GM18867 (cell line): ENCODE results near the gene MSRB1.
A peak's percentile ranks its signal among the peaks of the same experiment; 100 is the strongest.
"Not testable (repeated sequence)": the region's sequence is repeated elsewhere in the genome, so short reads cannot be mapped to it uniquely, and the experiment has no call there.

ENCODE experiments used
- ATAC-seq: cut with Tn5 transposase; IDR thresholded peaks from one replicate; pipeline ENCODE4 v1.9.1; 2021; ENCODE audit warnings: mild to moderate bottlenecking, moderate library complexity; ENCODE audit not compliant: unreplicated experiment

Gene MSRB1

DNA sequence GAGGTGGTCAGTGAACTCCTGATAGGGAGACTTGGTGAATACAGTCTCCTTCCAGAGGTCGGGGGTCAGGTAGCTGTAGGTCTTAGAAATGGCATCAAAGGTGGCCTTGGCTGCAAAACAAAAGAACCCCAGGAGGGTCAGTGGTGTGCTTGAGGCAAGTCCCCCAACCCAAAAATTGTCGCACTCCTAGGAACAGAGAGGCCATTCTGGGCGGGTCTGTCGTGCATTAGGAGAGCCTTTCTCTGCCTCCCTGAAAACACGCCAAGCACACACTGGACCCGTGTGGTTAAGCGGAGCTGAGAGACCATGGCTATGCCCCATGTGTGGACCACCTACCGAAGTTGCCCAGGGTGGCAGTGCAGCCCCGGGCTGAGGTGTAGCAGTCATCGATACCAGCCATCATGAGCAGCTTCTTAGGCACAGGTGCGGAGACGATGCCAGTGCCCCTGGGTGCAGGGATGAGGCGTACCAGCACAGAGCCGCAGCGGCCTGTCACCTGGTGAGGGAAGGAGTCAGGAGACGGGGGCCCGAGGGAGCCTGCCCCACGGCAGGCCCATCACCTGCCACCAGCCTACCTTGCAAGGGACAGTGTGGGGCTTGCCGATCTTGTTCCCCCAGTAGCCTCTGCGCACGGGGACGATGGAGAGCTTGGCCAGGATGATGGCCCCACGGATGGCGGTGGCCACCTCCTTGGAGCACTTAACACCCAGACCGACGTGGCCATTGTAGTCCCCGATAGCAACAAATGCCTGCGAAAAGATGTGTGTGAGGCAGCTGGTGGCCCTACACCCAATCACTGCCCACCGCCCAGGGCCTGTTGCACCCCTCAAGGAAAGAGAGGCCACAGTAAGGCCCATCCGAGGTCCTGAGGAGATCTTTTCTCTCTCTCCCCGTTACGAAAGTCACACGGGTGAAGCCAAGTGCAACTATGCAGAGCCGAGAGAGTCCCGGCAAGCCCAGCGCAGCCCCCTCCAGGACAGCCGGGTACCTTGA is 19.5 kb upstream of the MSRB1 start:
- ATAC-seq: not testable (repeated sequence)

DNA sequence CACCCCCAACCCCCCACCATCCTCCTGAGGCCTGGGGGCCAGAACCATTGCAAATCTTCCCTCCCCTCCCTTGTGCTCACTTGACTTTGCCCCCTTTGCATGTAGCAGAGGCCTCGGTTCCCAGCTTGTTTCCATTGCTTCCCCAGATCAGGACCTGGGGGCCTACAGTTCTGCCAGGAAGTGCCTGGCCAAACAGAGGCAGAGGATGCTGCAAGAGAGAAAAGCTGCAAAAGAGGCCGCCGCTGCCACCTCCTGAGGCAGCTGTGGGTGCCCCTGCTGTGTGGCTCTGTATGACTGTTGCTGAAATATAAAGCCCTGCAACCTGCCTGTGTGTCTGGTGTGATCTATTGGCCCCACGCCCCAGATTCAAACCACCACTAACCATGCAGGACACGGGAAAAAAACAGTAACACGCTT is 18.7 kb upstream of the MSRB1 start:
- ATAC-seq: no peak

DNA sequence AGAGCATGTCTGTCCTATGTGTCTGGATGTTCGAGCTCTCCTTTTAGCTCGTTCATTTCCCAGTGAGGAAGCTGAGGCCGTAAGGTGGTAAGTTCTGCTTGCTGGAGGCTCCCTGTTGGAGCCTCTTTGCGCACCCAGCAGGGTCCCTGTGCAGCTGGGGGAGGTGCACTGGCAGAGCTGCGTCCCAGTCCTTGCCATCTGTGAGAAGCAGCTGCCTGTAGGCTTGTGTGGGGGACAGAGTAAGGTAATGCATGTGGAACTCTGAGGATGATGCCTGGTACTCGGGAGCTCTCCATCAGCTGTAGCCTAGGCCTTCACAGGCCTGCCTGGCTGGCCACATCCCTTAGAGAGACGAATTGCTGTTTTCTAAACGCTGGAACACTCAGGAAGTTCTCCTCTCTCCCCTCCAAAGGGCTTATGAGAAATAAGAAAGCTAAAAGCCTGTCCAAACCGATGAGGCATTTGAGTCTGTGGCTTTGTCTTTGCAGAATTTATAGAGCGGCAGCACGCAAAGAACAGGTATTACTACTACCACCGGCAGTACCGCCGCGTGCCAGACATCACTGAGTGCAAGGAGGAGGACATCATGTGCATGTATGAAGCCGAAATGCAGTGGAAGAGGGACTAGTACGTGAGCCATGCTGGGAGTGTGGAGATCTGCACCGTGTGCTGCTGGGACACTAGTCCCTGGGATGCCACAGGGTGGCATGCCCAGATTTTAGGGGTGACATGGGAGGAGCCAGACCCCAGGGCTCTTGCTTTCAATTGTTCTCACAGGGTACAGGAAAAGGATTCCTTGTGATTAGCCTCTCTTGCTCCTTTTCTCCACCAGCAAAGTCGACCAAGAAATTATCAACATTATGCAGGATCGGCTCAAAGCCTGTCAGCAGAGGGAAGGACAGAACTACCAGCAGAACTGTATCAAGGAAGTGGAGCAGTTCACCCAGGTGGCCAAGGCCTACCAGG is 17.9 kb upstream of the MSRB1 start:
- no peak for ATAC-seq

DNA sequence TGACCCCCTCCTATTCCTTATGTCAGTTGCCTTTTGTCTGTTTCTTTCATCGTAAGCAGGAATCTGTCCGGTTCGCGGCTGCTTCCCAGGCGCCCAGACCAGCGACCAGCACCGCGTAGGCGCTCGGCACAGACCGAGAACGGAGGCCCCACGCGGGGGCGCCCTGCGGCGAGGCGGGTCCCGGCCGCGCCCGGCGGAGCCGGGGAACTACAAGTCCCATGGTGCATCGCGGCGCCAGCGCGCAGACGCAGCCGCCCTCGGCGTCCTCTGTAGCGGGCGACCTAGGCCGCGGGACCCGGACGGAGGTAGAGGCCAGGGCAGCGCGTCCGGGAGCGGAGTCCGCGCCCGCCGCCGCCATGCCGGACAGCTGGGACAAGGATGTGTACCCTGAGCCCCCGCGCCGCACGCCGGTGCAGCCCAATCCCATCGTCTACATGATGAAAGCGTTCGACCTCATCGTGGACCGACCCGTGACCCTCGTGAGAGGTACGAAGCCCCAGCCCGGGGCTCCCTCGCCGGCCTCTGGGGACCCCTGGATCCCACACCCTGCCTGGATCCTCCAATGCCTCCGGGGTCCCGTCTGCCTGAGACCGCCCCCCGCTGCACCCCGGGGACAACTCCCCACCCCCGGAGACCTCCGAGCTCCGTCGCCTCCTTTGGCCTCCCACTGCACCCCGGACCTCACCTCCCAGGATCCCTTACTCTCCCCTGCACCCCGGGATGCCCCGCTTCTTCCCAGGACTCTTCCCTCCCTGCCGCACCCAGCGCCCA is 16.5 kb upstream of the MSRB1 start, which contains the start of gene NDUFB10:
Gene NDUFB10 (plus strand): TSS at position 270 of the 771 bp plus-strand sequence. CDS start 87 bp downstream, at position 357.
- peak; percentile 76 for ATAC-seq

DNA sequence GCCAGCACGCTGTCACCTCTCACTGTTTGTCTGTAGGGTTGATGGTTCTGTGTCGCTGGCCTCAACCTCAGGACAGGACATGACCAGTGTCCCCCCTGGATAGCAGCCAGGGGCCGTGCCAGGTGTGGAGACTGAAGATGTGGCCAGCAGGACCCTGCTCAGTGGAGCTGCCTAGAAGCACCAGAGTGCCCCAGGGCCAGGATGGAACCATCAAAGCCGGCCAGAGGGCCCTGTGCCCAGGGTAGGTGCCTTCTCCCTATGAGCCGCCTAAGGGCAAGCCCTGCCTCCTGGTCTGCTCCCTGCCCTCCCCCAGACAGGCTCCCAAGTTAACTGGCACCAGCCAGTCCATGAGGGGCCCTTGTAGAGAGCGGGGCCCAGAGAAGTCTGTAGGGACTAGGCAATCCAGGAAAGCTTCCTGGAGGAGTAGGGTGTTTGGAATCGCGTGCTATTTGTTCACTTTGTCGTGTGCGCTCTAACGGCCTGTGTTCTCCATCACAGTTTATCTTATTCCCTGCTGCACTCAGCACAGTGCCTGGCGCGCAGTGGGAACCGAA is 15.8 kb upstream of the MSRB1 start:
- no peak for ATAC-seq

DNA sequence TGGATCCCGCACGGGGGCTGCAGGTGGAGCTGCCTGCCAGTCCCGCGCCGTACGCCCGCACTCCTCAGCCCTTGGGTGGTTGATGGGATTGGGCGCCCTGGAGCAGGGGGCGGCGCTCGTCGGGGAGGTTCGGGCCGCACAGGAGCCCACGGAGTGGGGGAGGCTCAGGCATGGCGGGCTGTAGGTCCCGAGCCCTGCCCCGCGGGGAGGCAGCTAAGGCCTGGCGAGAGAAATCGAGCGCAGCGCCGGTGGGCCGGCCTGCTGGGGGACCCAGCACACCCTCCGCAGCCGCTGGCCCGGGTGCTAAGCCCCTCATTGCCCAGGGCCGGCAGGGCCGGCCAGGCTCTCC is 15.1 kb upstream of the MSRB1 start:
- ATAC-seq: not testable (repeated sequence)

DNA sequence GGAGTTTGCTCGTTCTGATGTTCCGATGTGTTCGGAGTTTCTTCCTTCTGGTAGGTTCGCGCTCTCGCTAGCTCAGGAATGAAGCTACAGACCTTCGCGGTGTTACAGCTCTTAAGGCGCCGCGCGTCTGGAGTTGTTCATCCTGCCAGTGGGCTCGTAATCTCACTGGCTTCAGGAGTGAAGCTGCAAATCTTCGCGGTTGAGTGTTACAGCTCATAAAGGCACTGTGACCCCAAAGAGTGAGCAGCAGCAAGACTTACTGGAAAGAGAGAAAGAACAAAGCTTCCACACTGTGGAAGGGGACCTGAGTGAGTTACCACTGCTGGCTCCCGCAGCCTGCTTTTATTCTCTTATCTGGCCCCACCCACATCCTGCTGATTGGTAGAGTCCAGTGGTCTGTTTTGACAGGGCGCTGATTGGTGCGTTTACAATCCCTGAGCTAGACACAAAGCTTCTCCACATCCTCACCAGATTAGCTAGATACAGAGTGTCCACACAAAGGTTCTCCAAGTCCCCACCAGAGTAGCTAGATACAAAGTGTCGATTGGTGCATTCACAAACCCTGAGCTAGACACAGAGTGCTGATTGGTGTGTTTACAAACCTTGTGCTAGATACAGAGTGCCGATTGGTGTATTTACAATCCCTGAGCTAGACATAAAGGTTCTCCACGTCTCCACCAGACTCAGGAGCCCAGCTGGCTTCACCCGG is 14.6 kb upstream of the MSRB1 start:
- ATAC-seq: not testable (repeated sequence)

DNA sequence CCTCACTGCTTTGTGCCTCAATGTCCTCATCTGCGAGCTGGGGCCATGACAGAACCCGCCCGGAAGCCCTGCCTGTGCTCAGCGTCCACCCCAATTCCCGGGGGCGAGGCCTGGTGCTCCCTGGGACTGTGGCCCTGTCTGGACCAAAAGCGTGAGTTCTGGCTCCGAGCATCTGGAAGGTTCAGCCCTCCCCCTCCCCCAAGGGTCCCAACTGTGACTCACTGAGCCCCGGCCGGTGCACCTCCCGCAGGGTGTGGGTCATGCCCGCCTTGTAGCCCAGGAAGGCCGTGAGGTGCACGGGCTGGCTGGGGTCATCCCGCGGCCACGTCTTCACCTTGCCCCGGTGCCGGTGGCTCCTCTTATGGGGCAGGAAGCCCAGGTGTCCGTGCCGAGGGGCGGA is 10.7 kb upstream of the MSRB1 start:
- no peak for ATAC-seq

DNA sequence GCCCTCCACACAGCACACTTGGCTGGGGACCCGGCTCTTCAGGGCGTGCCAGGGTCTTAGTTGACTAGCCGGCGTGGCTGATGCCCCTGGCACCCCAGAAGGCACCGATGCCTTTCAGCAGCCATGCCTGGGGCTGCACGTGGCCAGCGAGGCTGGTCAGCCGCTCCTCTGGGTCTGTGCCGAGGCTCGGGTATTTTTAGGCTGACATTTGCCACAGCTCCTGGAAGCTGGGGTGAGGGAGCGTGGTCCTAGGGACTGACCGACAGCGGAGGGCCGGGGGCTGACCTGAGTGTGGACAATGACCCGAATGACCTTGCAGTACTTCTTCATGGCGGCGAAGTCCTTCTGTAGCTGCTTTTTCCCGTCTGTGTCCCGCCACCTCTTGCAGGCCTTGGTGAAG is 7.6 kb upstream of the MSRB1 start:
- no peak for ATAC-seq

DNA sequence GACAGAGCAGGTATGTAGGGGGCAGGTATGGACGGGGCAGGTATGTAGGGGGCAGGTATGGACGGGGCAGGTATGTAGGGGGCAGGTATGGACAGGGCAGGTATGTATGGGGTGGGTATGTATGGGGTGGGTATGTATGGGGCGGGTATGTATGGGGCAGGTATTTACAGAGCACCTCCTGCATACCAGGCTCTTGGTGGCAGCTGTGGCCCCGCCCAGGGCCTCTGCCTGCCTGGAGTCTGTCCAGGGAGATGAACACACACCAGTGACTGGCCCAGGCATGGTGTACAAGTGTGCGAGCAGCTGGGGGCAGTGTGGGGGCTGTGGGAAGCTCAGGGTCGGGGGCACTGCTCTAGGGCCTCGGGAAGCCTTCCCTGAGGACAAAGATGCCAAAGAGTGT is 7.0 kb upstream of the MSRB1 start:
- no peak for ATAC-seq

DNA sequence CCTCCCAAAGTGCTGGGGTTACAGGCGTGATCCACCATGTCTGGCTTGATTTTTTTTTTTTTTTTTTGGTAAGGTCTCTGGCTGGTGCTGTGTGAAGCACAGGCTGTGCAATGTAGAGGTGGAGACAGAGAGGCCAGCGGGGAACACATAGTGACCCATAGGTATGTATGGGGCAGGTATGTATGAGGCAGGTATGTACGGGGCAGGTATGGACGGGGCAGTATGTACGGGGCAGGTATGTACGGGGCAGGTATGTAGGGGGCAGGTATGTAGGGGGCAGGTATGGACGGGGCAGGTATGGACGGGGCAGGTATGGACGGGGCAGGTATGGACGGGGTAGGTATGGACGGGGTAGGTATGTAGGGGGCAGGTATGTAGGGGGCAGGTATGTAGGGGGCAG is 6.5 kb upstream of the MSRB1 start:
- no peak for ATAC-seq

DNA sequence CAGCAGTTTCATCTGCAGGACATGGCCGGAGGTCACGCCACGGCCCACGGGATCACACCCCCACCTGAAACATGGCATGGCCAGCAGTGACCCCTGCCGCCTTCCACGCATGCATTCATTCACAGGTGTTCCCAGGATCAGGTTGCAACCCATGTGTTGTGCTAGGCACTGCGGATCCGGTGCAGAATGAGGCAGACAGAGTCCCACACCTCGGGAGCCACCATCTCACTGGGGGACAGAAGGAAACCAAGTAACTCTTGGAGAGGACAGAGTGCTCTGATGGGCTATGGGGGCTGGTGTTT is 4.3 kb upstream of the MSRB1 start:
- ATAC-seq: no peak

DNA sequence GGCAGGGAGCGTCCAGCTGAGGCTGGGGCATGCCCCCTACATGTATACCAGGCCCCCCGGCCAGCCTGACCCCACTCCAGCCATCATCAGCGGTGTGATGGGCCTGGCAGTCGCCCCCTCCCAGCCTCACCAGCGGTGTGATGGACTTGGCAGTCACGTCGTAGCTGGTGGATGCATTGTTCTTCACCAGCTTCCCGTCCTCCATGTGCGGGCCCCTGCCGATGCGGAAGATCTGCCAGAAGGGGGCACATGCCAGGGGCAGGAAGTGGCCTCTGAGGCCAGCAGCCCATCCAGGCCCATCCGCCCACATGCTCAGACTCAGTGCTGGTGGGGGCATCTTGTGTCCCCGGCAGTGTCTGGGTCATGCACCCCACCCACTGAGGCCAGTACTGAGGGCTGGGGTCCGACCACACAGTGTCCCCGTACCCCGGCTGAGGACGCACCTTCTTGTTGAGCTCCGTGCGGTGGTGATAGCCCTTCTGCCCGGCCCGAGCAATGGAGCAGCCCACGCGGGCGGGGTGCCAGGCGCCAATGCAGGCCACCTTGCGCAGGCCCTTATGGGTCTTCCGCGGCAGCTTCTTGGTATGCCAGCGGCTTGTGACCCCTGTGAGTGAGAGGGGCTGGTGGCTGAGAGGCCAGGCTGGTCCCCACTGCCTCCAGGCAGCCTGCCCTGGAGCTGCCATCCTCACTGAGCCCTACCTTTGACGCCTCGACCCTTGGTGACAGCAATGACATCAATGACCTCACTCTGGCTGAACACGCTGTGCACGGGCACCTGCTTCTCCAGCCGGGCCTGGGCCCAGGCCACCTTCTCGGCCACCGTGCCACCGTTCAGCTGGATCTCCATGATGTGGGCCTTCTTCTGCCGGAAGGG is 3.7 kb upstream of the MSRB1 start:
- no peak for ATAC-seq

DNA sequence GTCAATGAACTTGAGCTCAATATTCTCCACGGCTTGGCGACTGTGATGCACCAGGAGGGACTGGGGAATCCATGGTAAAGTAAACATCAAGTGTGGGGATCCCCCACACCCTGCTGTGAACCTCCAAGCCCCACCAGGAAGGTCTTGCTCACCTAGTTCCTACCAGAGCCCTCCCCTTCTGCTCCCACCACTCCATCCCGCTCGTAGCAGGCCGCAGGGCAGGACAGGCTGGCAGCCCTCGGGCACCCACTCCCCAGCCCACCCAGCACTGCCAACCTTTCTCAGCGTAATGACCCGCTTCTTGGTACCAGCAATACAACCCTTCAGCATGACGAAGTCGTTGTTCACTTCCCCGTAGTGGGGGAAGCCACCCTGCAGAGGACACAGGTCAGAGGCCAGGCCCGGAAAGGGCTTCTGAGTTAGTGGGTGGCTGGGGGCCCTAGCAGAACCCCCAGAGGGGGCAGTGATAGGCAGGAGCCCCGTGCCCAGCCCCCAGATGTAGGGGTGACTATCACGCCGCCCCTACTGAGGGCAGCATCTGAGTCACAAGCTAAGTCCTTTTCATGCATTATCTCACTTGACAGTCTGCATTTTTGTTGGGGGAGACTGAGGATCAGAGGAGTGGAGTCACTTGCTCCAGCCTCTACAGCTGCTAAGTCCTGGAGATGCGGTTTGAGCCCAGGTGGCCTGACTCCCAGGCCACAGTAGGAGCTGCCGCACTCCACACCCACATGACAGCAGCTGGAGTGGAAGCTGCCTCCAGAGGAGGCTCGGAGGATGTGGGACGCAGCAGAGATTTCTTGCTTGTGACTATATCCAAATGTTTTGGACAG is 2.8 kb upstream of the MSRB1 start:
- no peak for ATAC-seq

DNA sequence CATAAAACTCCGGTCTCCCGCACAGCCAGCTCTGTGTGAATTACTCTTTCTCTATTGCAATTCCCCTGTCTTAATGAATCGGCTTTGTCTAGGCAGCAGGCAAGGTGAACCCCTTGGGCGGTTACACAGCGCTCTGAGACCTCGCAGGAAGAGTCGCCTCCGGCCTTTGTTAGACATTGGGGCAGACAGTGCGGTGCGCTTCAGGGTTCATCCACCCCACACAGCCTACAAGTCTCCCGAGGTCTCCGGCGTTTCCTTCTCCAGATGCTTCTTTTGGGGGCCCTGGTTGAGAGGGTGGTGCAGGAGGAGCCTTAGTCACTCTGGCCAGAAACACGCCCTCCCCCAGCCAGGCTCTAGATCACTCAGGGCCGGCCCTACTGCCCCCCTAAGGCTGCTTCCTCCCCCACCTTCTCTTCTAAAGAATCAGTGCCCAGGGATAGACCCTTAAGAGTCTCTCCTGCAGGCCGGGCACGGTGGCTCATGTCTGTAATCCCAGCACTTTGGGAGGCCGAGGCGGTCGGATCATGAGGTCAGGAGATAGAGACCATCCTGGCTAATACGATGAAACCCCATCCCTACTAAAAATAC is 1.7 kb upstream of the MSRB1 start:
- ATAC-seq: no peak

DNA sequence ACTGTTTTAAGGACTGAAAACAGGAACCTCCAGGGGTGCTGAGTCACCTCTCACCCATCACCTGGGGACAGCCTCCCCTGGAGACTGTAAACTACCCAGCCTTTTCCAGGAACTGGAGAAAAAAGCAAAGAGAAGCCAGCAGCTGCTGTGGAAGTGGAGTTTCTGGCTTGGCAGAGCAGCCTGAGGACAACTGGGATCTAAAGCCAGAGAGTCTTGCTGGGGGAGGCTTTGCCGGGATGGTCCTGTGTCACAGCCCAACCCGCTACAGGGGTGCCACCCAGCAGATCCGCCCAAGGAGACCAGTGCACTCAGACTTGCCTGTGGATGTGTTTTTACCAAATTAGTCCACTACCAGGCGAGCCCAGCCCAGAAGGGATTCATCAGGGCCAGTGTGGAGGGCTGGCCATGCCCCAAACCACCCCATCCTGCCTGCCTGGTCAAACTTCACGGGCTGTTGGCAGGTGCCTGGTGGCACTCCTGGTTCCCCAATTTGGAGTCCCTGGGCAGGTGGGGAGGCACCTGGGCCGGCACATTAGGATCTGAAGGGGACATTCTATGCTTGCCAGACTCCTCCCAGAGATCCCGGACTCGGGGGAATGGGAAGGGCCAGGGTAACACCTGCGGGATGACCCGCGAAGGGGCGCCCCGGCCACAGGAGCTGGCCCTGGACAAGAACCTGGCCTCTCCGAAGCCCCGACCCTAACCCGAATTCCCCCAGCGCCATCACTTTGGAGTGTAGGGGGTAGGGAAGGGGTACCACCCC is 771 bp downstream of the MSRB1 start:
- ATAC-seq: no peak
